ENCODE measurements around the gene TPO. TPM values are rescaled to one million over a fixed set of nuclear protein-coding genes. Genes with fewer than 3 reads are reported as not detected.

The TPO gene
- polyA plus RNA-seq, 1 donor from 2014 or later = not detected

DNA sequence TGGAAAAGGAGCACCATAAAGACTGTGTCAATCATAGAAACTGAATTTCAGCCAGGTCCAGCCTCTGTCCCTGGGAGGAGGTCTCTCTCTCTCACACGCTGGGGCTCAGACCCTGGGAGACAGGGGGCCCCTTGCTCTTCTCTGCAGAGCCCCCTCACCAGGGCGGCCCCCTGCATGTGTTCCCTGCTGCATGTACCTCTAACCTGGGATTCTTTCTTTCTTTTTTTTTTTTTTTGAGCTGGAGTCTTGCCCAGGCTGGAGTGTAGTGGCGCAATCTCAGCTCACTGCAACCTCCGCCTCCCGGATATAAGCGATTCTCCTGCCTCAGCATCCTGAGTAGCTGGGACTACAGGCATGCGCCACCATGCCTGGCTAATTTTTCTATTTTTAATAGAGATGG, 46.5 kb downstream of the TPO start:
- Histone ChIP-seq H3K4me2 (ENCODE audit: low read length) (no peak overlapping the region), H3K4me3 (ENCODE audit: low read length) (no peak overlapping the region), H3K9me2 (ENCODE audit: insufficient read depth, low read length) (no peaks in the 10 kb centered on the region), H3F3A (ENCODE audit: insufficient read depth, low read length, poor library complexity, severe bottlenecking) (no peaks in the 10 kb centered on the region), H2AFZ (ENCODE audit: low read depth, low read length) (no peak overlapping the region), H3K79me2 (replicated peaks; ENCODE audit: insufficient read depth, low read length) (no peaks in the 10 kb centered on the region), H4K20me1 (ENCODE audit: insufficient read depth) (no peaks in the 10 kb centered on the region), H3K27me3 (ENCODE audit: insufficient read depth, low read depth, low read length) (no peaks in the 10 kb centered on the region), H3K9ac (ENCODE audit: low read length) (no peak overlapping the region), H3K9me3 (ENCODE audit: low read length) (no peaks in the 10 kb centered on the region), H3K27ac (ENCODE audit: low read length) (no peak overlapping the region), H3K36me3 (ENCODE audit: insufficient read depth, low read length) (no peaks in the 10 kb centered on the region)
- no peak for TF ChIP-seq POLR2AphosphoS5 (IDR thresholded peaks at IDR 0.05)
- no peak for TF ChIP-seq RAD21 (conservative IDR thresholded peaks at IDR 0.05)
- TF ChIP-seq EP300 (conservative IDR thresholded peaks at IDR 0.05; ENCODE audit: poor library complexity, severe bottlenecking) = no peak
- TF ChIP-seq MXI1 (conservative IDR thresholded peaks at IDR 0.05; ENCODE audit: poor library complexity, severe bottlenecking) = no peak
- TF ChIP-seq, protein P1, sequence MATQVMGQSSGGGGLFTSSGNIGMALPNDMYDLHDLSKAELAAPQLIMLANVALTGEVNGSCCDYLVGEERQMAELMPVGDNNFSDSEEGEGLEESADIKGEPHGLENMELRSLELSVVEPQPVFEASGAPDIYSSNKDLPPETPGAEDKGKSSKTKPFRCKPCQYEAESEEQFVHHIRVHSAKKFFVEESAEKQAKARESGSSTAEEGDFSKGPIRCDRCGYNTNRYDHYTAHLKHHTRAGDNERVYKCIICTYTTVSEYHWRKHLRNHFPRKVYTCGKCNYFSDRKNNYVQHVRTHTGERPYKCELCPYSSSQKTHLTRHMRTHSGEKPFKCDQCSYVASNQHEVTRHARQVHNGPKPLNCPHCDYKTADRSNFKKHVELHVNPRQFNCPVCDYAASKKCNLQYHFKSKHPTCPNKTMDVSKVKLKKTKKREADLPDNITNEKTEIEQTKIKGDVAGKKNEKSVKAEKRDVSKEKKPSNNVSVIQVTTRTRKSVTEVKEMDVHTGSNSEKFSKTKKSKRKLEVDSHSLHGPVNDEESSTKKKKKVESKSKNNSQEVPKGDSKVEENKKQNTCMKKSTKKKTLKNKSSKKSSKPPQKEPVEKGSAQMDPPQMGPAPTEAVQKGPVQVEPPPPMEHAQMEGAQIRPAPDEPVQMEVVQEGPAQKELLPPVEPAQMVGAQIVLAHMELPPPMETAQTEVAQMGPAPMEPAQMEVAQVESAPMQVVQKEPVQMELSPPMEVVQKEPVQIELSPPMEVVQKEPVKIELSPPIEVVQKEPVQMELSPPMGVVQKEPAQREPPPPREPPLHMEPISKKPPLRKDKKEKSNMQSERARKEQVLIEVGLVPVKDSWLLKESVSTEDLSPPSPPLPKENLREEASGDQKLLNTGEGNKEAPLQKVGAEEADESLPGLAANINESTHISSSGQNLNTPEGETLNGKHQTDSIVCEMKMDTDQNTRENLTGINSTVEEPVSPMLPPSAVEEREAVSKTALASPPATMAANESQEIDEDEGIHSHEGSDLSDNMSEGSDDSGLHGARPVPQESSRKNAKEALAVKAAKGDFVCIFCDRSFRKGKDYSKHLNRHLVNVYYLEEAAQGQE (IDR thresholded peaks at IDR 0.05; ENCODE audit: borderline replicate concordance) = no peak
- no peak for TF ChIP-seq EZH2 (IDR thresholded peaks at IDR 0.05; ENCODE audit: borderline replicate concordance, insufficient read depth, low read length, poor library complexity, severe bottlenecking)
- TF ChIP-seq TAF1 (IDR thresholded peaks at IDR 0.05; ENCODE audit: low read depth) = no peak
- TF ChIP-seq SMC3 (conservative IDR thresholded peaks at IDR 0.05; ENCODE audit: poor library complexity) = no peak
- TF ChIP-seq CTCF (IDR thresholded peaks at IDR 0.05; ENCODE audit: poor library complexity, severe bottlenecking) = no peak

DNA sequence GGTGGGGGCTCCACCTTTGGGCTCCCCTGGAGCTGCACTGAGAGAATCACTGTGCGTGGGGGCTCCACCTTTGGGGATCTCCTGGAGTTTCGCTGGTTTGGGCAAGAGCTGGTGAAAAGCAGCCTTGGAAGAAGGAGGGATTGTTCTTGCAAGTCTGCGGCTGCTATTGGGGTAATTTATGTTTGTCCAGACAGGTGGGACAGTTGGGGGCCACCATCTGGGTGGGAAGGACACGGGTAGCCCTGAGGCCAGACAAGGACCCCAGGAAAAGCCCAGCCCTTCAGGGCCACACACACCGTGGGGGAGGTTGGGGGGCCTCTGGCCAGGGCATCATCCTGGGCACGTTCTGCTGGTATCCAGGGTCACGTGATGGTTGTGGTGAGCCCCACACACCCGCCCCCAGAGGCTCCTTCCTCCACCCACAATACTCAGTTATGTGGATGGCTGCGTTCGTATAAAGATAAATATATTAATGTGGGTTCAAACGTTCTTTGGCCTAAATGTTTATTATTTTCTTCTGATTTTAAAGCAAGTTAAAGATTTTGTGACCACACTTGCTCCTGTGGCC, 47.7 kb downstream of the TPO start:
- Histone ChIP-seq H2AFZ (ENCODE audit: low read depth, low read length) (no peak overlapping the region), H3K9ac (ENCODE audit: low read length) (no peak overlapping the region), H3K9me2 (ENCODE audit: insufficient read depth, low read length) (no peaks in the 10 kb centered on the region), H3K79me2 (replicated peaks; ENCODE audit: insufficient read depth, low read length) (no peaks in the 10 kb centered on the region), H3K27me3 (ENCODE audit: insufficient read depth, low read depth, low read length) (no peaks in the 10 kb centered on the region), H3K4me3 (ENCODE audit: low read length) (no peak overlapping the region), H3K4me2 (ENCODE audit: low read length) (no peak overlapping the region), H3K9me3 (ENCODE audit: low read length) (no peaks in the 10 kb centered on the region), H4K20me1 (ENCODE audit: insufficient read depth) (no peaks in the 10 kb centered on the region), H3K36me3 (ENCODE audit: insufficient read depth, low read length) (no peaks in the 10 kb centered on the region), H3F3A (ENCODE audit: insufficient read depth, low read length, poor library complexity, severe bottlenecking) (no peaks in the 10 kb centered on the region), H3K27ac (ENCODE audit: low read length) (no peak overlapping the region)
- TF ChIP-seq SMC3 (conservative IDR thresholded peaks at IDR 0.05; ENCODE audit: poor library complexity) (no peak), TAF1 (IDR thresholded peaks at IDR 0.05; ENCODE audit: low read depth) (no peak), POLR2AphosphoS5 (IDR thresholded peaks at IDR 0.05) (no peak), MXI1 (conservative IDR thresholded peaks at IDR 0.05; ENCODE audit: poor library complexity, severe bottlenecking) (no peak), EZH2 (IDR thresholded peaks at IDR 0.05; ENCODE audit: borderline replicate concordance, insufficient read depth, low read length, poor library complexity, severe bottlenecking) (no peak), CTCF (IDR thresholded peaks at IDR 0.05; ENCODE audit: poor library complexity, severe bottlenecking) (no peak), RAD21 (conservative IDR thresholded peaks at IDR 0.05) (no peak), EP300 (conservative IDR thresholded peaks at IDR 0.05; ENCODE audit: poor library complexity, severe bottlenecking) (no peak)
- TF ChIP-seq, protein P1 (IDR thresholded peaks at IDR 0.05; ENCODE audit: borderline replicate concordance) = no peak
